Activated CD8-positive, alpha-beta T cell treated with anti-CD3 and anti-CD28 coated beads for 36 hours (primary cell): ENCODE results near the gene THAP7. TPM values are rescaled to one million over a fixed set of nuclear protein-coding genes. Genes with fewer than 3 reads are reported as not detected.

Experiments used
- ATAC-seq: fragments of 200-7000 bp; cut with Tn5 transposase; one replicate; pipeline ENCODE4 v1.10.0; 2021; ENCODE audit warnings: mild to moderate bottlenecking, moderate library complexity
- CTCF ChIA-PET: fragments of 350-600 bp; sonication (Branson Sonifier 250); formaldehyde crosslinking; loops from one replicate; lab custom pipeline; 2021; ENCODE audit warnings: antibody characterized with exemption; lab: Charles Lee
- POLR2A ChIA-PET: fragments of 350-600 bp; sonication (Branson Sonifier 250); formaldehyde crosslinking; loops from one replicate; lab custom pipeline; 2021; ENCODE audit warnings: antibody characterized with exemption; lab: Charles Lee
- DNase-seq: peaks from one replicate; pipeline ENCODE4 v3.0.0-alpha.2; 2020
- H3K27ac Mint-ChIP-seq: one replicate; pipeline ENCODE4 v1.8.0; 2021; ENCODE audit warnings: mild to moderate bottlenecking, mixed read lengths
- H3K27me3 Mint-ChIP-seq: one replicate; pipeline ENCODE4 v1.8.0; 2021; ENCODE audit warnings: mixed read lengths
- H3K36me3 Mint-ChIP-seq: one replicate; pipeline ENCODE4 v1.8.0; 2021; ENCODE audit warnings: low read depth, mixed read lengths
- H3K4me1 Mint-ChIP-seq: one replicate; pipeline ENCODE4 v1.8.0; 2021; ENCODE audit warnings: low read depth, mixed read lengths
- H3K4me3 Mint-ChIP-seq: one replicate; pipeline ENCODE4 v1.8.0; 2021; ENCODE audit warnings: mild to moderate bottlenecking, moderate library complexity, mixed read lengths
- H3K9me3 Mint-ChIP-seq: one replicate; pipeline ENCODE4 v1.8.0; 2021; ENCODE audit warnings: mixed read lengths
- CTCF ChIP-seq: fragments of 200-600 bp; IDR thresholded peaks from one replicate; pipeline ENCODE4 v1.8.0; 2022; ENCODE audit warnings: antibody characterized with exemption, mild to moderate bottlenecking
- intact Hi-C: fragments of 100-400 bp; cut with micrococcal nuclease; formaldehyde crosslinking; loops from one replicate; pipeline ENCODE4 v1.10.0; 2022
- total RNA-seq, 2 experiments: library from RNA; stranded (reverse); gene quantifications; one replicate each; pipeline ENCODE4 v1.2.3, GENCODE V29; 2021

Gene THAP7
- total RNA-seq, 2 experiments from 2014 or later = 23.7 to 23.8 TPM

- intact Hi-C loops = no loop called here
- peaks cover 11% of the 10 kb centered on the region for H3K4me1 Mint-ChIP-seq
- ChIA-PET POLR2A (no interaction called here), CTCF (interaction anchor here (0.7 kb wide), 1 partner anchor 41 kb away, joined by 6 read pairs; no protein-coding TSS in a partner anchor)
- DNase-seq (no peak), ATAC-seq (no peak)
- H3K27ac Mint-ChIP-seq = no peak overlapping the region
- no peaks in the 10 kb centered on the region for H3K36me3 Mint-ChIP-seq
- no peak overlapping the region for H3K4me3 Mint-ChIP-seq
- no peaks in the 10 kb centered on the region for H3K9me3 Mint-ChIP-seq
- peaks cover 12% of the 10 kb centered on the region for H3K27me3 Mint-ChIP-seq
- no peak for TF ChIP-seq CTCF
Measured at GRCh38 chr22:20963201-20964052, 38.5 kb downstream of the THAP7 start.

DNA sequence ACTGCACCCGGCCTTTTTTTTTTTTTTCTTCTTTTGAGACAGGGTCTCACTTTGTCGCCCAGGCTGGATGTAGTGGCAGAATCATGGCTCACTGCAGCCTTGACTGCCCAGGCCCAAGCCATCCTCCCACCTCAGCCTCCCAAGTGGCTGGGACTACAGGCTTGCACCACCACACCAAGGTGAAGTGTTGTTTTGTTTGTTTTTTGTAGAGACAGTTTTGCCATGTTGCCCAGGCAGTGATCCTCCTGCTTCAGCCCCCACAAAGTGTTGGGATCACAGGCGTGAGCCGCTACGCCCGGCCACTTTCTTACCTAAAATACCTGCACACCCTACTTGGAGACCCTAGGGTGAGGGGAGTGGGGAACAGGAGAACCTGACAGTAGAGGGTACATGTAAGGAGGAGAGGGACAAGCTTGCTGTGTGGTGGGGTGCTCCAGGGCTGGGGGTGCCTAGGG lies 39.4 kb downstream of the THAP7 start:
- no peaks in the 10 kb centered on the region for H3K36me3 Mint-ChIP-seq
- POLR2A ChIA-PET = no interaction called here
- no peak overlapping the region for H3K27ac Mint-ChIP-seq
- no peaks in the 10 kb centered on the region for H3K9me3 Mint-ChIP-seq
- intact Hi-C loops = no loop called here
- ATAC-seq (no peak), DNase-seq (no peak)
- no peak for TF ChIP-seq CTCF
- H3K27me3 Mint-ChIP-seq = peaks cover 20% of the 10 kb centered on the region
- H3K4me1 Mint-ChIP-seq = peaks cover 18% of the 10 kb centered on the region
- CTCF ChIA-PET = interaction anchor here (1.0 to 2.2 kb wide), 3 partner anchors 19 to 43 kb away, joined by 3 to 13 read pairs (median 9); partner anchors contain the start of gene LZTR1
- no peak overlapping the region for H3K4me3 Mint-ChIP-seq

DNA sequence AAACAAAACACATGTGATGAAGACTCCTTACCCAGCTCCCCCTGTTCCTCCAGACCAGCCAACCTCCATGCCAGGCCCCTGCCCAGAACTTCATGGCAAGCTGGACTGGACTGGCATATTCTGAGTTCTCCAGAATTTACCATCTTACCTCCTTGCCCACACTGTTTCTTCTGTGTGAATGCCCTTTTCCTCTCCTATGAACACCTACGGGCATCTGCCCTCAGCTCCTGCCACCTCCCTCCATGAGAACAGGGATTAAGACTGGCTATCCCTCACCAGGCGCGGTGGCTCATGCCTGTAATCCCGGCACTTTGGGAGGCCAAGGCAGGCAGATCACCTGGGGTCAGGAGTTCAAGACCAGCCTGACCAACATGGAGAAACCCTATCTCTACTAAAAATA lies 41.3 kb downstream of the THAP7 start:
- DNase-seq = no peak
- Mint-ChIP-seq H3K4me3 (no peak overlapping the region), H3K27me3 (peaks cover 29% of the 10 kb centered on the region), H3K36me3 (no peaks in the 10 kb centered on the region), H3K27ac (no peak overlapping the region), H3K9me3 (no peaks in the 10 kb centered on the region), H3K4me1 (peaks cover 23% of the 10 kb centered on the region)
- ATAC-seq = no peak
- intact Hi-C loops = no loop called here
- CTCF ChIA-PET = interaction anchor here (1.0 to 2.2 kb wide), 7 partner anchors 9 to 43 kb away, joined by 3 to 10 read pairs (median 5); no protein-coding TSS in a partner anchor
- no peak for TF ChIP-seq CTCF
- POLR2A ChIA-PET = interaction anchor here (0.6 kb wide), 1 partner anchor 27 kb away, joined by 3 read pairs; no protein-coding TSS in a partner anchor

GRCh38 chr22:20959578-20960461 lies 42.1 kb downstream of the THAP7 start:
- DNase-seq (no peak), ATAC-seq (no peak)
- Mint-ChIP-seq H3K9me3 (no peaks in the 10 kb centered on the region), H3K27me3 (peaks cover 29% of the 10 kb centered on the region), H3K4me3 (no peak overlapping the region), H3K36me3 (no peaks in the 10 kb centered on the region), H3K4me1 (peaks cover 23% of the 10 kb centered on the region), H3K27ac (no peak overlapping the region)
- no peak for TF ChIP-seq CTCF
- ChIA-PET CTCF (interaction anchor here (0.8 to 2.1 kb wide), 6 partner anchors 8 to 43 kb away, joined by 3 to 10 read pairs (median 4); no protein-coding TSS in a partner anchor), POLR2A (interaction anchor here (0.6 kb wide), 1 partner anchor 26 kb away, joined by 3 read pairs; no protein-coding TSS in a partner anchor)
- intact Hi-C loops = no loop called here
